ELR (cell line): ENCODE results near the gene NCAPG2.

Experiments used
- DNase-seq: peaks from one replicate; pipeline ENCODE4 v3.0.0-alpha.2; 2015; ENCODE audit warnings: low read depth

NCAPG2 gene

GRCh38 chr7:158704524-158705233, at the start of gene NCAPG2:
Gene NCAPG2, minus strand, starts transcription at chr7:158704804. Its CDS starts 2,905 bp downstream, at chr7:158701899.
- DNase-seq: peak; percentile 97

GRCh38 chr7:158753900-158754299, 49.3 kb upstream of the NCAPG2 start:
- no peak for DNase-seq

GRCh38 chr7:158751751-158752150, 47.1 kb upstream of the NCAPG2 start:
- DNase-seq: no peak

GRCh38 chr7:158751199-158751598, 46.6 kb upstream of the NCAPG2 start:
- no peak for DNase-seq

GRCh38 chr7:158750702-158751101, 46.1 kb upstream of the NCAPG2 start:
- DNase-seq: no peak

- no peak for DNase-seq
Measured at GRCh38 chr7:158749396-158749795, 44.8 kb upstream of the NCAPG2 start.

GRCh38 chr7:158748335-158748734, 43.7 kb upstream of the NCAPG2 start:
- no peak for DNase-seq

- DNase-seq: no peak
Measured at GRCh38 chr7:158747408-158747807, 42.8 kb upstream of the NCAPG2 start.

GRCh38 chr7:158746957-158747356, 42.4 kb upstream of the NCAPG2 start:
- DNase-seq: no peak

- DNase-seq: no peak
Measured at GRCh38 chr7:158745057-158745715, 40.6 kb upstream of the NCAPG2 start.

- DNase-seq: no peak
Measured at GRCh38 chr7:158744070-158744469, 39.5 kb upstream of the NCAPG2 start.

- DNase-seq: no peak
Measured at GRCh38 chr7:158743219-158743618, 38.6 kb upstream of the NCAPG2 start.

- DNase-seq: no peak
Measured at GRCh38 chr7:158742065-158742821, 37.6 kb upstream of the NCAPG2 start.

GRCh38 chr7:158741294-158741666, 36.7 kb upstream of the NCAPG2 start:
- DNase-seq: no peak

GRCh38 chr7:158740657-158741293, 36.2 kb upstream of the NCAPG2 start:
- DNase-seq: peak; percentile 87

- DNase-seq: peak; percentile 88
Measured at GRCh38 chr7:158740013-158740656, 35.5 kb upstream of the NCAPG2 start.

- no peak for DNase-seq
Measured at GRCh38 chr7:158738841-158739240, 34.2 kb upstream of the NCAPG2 start.

- no peak for DNase-seq
Measured at GRCh38 chr7:158737064-158737695, 32.6 kb upstream of the NCAPG2 start.

- no peak for DNase-seq
Measured at GRCh38 chr7:158735935-158736334, 31.3 kb upstream of the NCAPG2 start.

- peak; percentile 68 for DNase-seq
Measured at GRCh38 chr7:158734861-158735260, 30.3 kb upstream of the NCAPG2 start.

- no peak for DNase-seq
Measured at GRCh38 chr7:158733775-158734494, 29.3 kb upstream of the NCAPG2 start.
